Dermis lymphatic vessel endothelial cell (primary cell): Measurements from ENCODE around the gene C9orf50. TPM values are rescaled to one million over a fixed set of nuclear protein-coding genes. Genes with fewer than 3 reads are reported as not detected.

Experiments used
- total RNA-seq: library from RNA; depleted of rRNA; stranded (reverse); fragments of >200 nt; gene quantifications from 2 replicates; pipeline ENCODE4 v1.2.1, GENCODE V29; 2014

C9orf50 gene, protein sequence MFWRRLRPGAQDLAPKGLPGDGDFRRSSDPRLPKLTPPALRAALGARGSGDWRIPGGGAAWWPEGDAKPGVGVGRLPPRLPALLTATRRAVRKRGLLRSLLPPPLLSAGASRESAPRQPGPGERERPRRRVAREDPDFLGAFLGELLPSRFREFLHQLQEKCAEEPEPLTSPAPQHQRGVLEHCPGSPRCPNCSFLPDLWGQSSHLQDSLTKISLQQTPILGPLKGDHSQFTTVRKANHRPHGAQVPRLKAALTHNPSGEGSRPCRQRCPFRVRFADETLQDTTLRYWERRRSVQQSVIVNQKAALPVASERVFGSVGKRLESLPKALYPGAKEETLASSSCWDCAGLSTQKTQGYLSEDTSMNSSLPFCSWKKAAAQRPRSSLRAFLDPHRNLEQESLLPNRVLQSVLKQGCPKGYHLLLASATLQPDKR
- total RNA-seq, result not detected in 2 replicates

DNA sequence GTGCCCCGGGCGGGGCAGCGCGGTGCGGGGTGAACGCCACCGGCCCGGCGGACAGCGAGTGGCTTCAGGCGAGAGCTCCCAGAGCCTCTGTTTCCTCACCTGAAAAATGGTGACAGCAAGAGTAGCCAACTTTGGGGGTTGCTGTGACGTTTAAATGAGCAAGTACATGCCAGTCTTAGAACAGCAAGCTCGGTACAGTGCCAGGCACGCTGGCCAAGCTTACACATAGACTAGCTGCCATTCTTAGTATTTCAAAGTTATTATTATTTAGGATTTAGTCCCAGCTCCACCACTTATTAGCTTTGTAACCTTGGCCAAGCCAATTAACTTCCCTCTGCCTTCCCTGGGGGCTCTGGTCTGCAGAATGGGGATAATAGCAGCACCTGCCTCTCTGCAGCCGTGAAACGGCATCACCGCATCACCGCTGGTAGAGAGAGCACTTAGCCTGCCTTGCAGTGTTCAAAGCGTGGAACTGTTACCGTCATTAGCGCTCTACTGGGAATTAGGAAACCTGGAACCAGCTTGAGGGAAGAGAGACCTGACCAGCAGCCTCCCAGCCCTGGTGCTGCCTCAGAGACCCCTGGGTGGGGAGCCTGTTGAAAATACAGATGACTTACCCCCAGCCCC is at the start of gene C9orf50:
C9orf50 (minus strand) TSS at position 433 of the 627 bp plus-strand sequence. CDS start 527 bp downstream, outside the sequence.

DNA sequence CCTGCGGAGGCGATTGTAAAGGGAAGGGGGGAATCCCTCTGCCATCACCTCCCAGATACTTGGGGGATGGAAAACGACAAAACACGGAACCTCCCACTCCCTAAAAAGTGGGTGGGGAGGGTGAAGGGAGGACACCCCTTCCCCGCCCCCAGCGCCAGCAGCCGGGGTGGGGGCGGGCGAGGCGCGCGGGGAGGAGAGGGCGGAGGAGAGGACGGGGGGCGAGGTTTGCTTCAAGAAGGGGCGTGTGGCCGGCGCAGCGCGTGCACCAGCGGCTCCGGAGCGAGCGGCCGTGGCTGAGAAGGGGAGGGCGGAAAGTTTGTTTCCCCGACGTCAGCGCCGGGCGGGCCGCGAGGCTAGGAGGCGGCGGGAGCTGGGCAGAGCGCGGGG is 44.5 kb upstream of the C9orf50 start, which contains the start of gene PRRX2:
PRRX2 (plus strand) TSS at position 259 of the 387 bp plus-strand sequence. CDS start 221 bp downstream, outside the sequence.

DNA sequence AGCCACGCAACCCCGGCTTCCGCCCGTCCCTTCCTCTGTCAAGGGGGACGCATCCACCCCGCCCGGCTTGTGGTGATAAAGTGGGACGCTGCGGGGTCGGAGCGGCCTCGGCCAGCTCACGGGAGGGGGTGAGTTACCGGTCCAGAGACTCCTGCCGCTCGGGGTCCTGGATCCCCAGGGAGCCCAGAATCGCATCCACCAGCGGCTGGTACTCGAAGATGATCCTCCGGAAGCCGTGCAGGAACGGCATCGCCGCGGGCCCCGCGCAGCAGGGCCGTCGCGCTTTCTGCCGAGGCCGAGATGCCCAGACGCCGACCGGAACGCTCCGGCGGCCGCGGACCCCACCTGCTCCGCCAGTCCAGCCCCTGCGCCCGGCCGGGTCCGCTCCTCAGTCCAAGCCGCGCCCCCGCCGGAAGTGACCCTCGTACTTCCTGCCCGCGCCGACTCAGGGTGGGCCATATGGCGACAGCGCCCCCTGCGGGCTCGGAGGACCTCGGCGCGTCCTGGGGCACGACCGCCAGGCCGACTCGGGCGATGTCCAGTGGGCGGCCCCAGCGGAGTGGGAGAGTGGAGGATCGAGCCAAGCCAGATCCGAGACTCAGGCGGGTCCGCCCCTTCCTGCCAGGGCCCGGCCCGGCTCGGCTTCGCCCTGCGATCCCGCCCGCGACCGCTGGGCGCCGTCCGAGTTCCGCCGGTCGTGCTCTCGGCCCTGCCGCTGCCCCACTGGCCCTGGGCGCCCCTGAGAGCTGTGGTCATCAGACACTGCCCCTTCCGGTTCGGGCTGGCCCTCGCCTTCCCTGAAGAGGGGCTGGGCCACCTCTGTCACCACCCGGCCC is 21.1 kb upstream of the C9orf50 start, which contains the start of gene ASB6:
ASB6 (minus strand) TSS at position 402 of the 836 bp plus-strand sequence; CDS start at position 250, 152 bp downstream.

DNA sequence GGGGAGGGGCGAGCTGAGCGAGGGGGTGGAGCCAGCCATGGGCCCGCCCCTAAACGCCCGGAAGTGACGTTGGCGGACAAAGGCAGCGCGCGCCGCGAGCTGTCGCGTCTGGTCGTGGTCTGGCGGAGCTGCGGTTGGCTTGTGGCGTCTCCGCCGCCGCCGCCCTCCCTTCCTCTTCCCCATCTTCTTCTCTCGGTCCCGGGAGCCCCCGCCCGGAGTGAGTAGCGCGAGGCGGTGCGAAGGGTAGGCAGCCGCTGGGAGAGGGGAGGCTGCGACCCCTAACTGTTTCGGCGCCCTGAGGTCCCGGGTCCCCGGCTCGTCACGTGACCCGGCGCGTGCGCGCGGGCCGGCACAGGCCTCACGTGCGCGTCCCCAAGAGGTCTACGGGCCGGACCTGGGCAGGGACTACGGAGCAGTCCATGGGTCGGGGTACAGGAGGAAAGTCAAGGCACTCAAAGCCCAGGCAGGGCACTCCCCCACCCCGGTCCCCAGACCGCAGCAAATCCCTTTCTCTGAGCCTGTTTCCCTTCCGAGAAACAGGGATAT is 5.3 kb upstream of the C9orf50 start, which contains the start of gene NTMT1:
NTMT1 (plus strand) TSS at position 85 of the 546 bp plus-strand sequence. CDS start 6,541 bp downstream, outside the sequence.

Other genes starting within 250 kb of the C9orf50 start
- gene NTMT1, start 5.1 kb upstream of the C9orf50 start, total RNA-seq, result 19.8 and 20.4 TPM in 2 replicates
- gene ASB6, start 21.1 kb upstream of the C9orf50 start, total RNA-seq, result 9.5 and 10.2 TPM in 2 replicates
- 0.17 and 0.33 TPM in 2 replicates for gene PRRX2, start 44.5 kb upstream of the C9orf50 start, total RNA-seq
- gene PTGES, start 131.9 kb upstream of the C9orf50 start, total RNA-seq, result 0.09 and 0.65 TPM in 2 replicates
- 22.3 and 25.5 TPM in 2 replicates for gene TOR1B, start 182.1 kb upstream of the C9orf50 start, total RNA-seq
- gene TOR1A, start 203.0 kb upstream of the C9orf50 start, total RNA-seq, result 23.1 and 25.4 TPM in 2 replicates
- 31.4 and 32.0 TPM in 2 replicates for gene C9orf78, start 214.2 kb upstream of the C9orf50 start, total RNA-seq
- gene USP20, start 214.4 kb upstream of the C9orf50 start, total RNA-seq, result 5.5 TPM in 2 replicates